ENCODE measurements around the gene DLEC1. TPM values are rescaled to one million over a fixed set of nuclear protein-coding genes. Genes with fewer than 3 reads are reported as not detected.
A peak's percentile ranks its signal among the peaks of the same experiment; 100 is the strongest.

The DLEC1 gene
- total and polyA plus RNA-seq, 9 of the 15 experiments (the other 6 are each of a cell fraction or from before 2014, with no cell fraction given): 0.07 to 0.08 TPM; not detected in 7

DNA sequence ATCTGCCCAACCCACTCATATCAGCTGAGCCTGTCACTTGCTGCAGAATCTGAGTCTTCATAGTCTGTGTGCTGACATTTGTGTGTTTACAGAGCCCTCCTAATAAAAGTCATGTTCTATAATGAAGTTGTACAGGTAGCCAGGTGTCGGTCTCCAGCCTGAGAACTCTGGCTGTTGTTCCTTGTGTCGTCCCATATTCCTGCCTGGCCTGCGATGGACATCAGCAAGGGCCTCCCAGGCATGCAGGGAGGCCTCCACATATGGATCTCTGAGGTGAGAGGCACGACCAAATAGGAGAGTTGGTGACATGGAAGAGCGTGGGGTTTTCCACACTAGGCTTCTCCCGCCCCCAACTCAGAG is 45.6 kb upstream of the DLEC1 start (continued):
- TF ChIP-seq MXI1 (IDR thresholded peaks at IDR 0.05; ENCODE audit: low read depth, low read length) (no peak), RHOXF2B (CRISPR knock-in tag; conservative IDR thresholded peaks at IDR 0.05) (0 out of 2 replicates have a peak, but pooled peaks have one; percentile 56), ZNF696 (CRISPR knock-in tag; conservative IDR thresholded peaks at IDR 0.05) (no peak), MAFF (IDR thresholded peaks at IDR 0.05; ENCODE audit: low read length) (no peak), ZC3H4 (CRISPR knock-in tag; IDR thresholded peaks at IDR 0.05; ENCODE audit: borderline replicate concordance) (no peak), BACH1 (tag; IDR thresholded peaks at IDR 0.05) (peak; percentile 57; the same call in 1 of the 2 replicates), NUFIP1 (IDR thresholded peaks at IDR 0.05; ENCODE audit: partially characterized antibody) (no peak), HMG20A (CRISPR knock-in tag; conservative IDR thresholded peaks at IDR 0.05) (no peak), ZFP30 (CRISPR knock-in tag; IDR thresholded peaks at IDR 0.05; ENCODE audit: borderline replicate concordance) (no peak), HDAC2 (IDR thresholded peaks at IDR 0.05) (no peak)
- TF ChIP-seq, protein P1, sequence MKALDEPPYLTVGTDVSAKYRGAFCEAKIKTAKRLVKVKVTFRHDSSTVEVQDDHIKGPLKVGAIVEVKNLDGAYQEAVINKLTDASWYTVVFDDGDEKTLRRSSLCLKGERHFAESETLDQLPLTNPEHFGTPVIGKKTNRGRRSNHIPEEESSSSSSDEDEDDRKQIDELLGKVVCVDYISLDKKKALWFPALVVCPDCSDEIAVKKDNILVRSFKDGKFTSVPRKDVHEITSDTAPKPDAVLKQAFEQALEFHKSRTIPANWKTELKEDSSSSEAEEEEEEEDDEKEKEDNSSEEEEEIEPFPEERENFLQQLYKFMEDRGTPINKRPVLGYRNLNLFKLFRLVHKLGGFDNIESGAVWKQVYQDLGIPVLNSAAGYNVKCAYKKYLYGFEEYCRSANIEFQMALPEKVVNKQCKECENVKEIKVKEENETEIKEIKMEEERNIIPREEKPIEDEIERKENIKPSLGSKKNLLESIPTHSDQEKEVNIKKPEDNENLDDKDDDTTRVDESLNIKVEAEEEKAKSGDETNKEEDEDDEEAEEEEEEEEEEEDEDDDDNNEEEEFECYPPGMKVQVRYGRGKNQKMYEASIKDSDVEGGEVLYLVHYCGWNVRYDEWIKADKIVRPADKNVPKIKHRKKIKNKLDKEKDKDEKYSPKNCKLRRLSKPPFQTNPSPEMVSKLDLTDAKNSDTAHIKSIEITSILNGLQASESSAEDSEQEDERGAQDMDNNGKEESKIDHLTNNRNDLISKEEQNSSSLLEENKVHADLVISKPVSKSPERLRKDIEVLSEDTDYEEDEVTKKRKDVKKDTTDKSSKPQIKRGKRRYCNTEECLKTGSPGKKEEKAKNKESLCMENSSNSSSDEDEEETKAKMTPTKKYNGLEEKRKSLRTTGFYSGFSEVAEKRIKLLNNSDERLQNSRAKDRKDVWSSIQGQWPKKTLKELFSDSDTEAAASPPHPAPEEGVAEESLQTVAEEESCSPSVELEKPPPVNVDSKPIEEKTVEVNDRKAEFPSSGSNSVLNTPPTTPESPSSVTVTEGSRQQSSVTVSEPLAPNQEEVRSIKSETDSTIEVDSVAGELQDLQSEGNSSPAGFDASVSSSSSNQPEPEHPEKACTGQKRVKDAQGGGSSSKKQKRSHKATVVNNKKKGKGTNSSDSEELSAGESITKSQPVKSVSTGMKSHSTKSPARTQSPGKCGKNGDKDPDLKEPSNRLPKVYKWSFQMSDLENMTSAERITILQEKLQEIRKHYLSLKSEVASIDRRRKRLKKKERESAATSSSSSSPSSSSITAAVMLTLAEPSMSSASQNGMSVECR (CRISPR knock-in tag; IDR thresholded peaks at IDR 0.05): no peak
